ENCODE data around the gene C1orf185.
"Not testable (repeated sequence)": the region's sequence is repeated elsewhere in the genome, so short reads cannot be mapped to it uniquely, and the experiment has no call there.

Gene C1orf185

DNA sequence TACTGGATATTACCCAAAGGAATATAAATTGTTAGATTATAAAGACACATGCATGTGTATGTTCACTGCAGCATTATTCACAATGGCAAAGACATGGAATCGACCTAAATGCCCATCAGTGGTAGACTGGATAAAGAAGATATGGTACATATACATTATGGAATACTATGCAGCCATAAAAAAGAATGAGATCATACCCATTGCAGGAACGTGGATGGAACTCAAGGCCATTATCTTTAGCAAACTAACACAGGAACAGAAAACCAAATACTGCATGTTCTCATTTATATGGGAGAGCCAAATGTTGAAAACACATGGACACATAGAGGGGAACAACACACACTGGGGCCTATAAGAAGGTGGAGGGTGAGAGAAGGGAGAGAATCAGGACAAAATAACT, 35.7 kb downstream of the C1orf185 start:
- DNase-seq (ENCODE audit: low read depth): not testable (repeated sequence)

DNA sequence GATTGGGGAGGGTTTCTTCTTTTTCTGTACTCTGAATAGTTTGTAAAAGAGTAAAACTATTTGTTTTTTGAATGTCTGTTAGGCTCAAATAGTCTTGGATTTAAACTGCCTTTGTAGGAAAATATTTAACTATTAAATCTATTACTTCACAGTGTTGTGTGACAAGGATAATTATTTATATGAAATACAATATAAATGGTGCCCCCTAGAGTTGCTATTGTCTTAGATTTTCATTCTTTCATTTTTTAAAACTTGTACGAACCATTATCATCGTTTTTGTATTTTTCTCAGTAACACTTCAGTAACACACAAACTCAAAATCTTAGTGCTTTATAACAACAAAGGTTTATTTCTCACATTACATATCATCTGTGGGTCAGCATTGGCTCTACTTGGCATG, 37.4 kb downstream of the C1orf185 start:
- DNase-seq (ENCODE audit: low read depth): no peak

DNA sequence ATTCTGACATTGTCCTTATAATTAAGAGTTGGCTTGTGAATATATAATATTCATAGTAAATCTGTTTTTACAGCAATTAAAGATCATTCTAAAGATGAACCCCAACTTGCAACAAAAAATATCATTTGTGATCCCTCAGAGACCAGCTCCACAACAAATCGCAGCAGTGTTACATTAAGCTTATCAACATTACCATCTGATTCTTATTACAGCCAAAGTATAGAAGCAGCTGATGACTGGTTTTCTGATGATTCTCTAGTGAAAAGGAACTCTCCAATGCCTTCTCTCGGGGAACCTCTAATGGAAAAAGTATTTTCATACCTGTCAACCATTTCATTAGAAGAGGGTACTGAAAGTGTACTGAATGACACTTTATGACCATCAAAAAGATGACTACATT, 45.4 kb downstream of the C1orf185 start:
- no peak for DNase-seq (ENCODE audit: low read depth)

DNA sequence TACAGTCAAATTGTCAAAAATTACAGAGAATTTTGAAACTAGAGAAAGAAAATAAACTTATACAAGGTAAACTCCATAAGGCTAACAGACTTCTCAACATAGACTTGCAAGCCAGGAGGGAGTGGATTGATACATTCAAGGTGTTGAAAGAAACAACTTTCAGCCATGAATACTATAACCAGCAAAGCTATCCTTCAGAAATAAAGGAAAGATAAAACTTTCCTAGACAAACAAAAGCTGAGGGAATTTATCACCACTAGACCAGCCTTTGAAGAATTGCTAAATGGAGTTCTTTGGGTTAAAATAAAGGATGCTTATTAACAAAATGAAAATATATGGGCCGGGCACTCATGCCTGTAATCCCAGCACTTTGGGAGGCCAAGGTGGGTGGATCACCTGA, 52.7 kb downstream of the C1orf185 start:
- no peak for DNase-seq (ENCODE audit: low read depth)

DNA sequence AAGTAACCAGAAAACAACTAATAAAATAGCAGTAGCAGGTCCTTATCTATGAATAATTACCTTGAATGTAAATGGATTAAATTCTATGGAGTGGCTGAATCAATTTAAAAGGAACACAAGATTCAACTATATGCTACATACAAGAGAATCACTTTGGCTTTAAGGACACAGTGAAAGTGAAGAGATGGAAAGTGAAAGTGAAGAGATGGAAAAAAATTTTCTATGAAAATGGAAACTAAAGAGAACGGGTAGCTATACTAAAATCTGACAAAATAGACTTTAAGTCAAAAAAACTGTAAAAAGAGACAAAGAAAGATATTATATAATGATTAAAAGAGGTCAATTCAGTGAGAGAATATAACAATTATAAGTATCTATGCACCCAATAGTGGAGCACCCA, 54.7 kb downstream of the C1orf185 start:
- DNase-seq (ENCODE audit: low read depth): no peak

DNA sequence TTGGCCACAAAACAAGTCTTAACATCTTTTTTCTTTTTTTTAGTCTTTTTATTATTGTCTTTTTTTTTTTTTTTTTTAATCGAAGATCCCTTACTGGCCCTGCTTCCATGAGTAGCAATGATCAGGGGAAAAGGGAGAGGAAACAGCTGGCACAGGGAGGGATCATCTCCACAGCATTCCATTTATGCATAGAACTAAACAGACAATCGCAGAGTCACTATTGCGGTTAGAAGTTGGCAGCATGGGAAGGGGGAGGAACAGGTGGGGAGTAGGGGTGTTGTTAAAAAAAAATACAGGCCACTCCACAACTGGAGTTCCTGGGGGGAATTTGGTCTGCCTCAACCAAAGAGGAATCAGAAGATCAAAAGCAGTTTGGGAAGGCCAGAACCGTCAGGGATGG, 55.4 kb downstream of the C1orf185 start:
- DNase-seq (ENCODE audit: low read depth): no peak

DNA sequence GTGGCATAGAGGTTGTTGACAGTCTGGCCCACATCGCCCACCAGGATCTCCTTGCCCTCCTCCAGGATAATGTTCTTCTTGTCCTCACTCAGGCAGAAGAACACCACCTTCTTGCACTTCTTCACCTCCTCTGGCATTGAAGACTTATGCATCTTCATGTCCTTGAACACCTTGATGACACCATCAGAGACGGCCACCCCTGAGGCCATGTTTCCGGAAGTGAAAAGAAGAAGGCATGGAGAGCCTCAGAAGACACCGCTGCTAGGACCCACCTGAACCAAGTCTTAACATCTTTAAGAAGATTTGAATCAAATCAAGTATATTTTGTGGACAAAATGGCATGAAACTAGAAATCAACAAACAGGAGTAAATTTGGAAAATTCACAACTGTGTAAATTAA, 56.2 kb downstream of the C1orf185 start:
- DNase-seq (ENCODE audit: low read depth): no peak

DNA sequence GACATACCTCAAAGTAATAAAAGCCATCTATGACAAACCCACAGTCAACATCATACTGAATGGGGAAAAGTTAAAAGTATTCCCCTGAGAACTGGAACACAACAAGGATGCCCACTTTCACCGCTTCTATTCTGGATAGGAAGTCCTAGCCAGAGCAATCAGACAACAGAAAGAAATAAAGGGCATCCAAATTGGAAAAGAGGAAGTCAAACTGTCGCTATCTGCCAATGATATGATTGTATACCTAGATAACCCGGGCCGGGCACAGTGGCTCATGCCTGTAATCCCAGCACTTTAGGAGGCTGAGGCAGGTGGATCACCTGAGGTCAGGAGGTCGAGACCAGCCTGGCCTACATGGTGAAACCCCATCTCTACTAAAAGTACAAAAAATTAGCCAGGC, 60.5 kb downstream of the C1orf185 start:
- DNase-seq (ENCODE audit: low read depth): not testable (repeated sequence)

DNA sequence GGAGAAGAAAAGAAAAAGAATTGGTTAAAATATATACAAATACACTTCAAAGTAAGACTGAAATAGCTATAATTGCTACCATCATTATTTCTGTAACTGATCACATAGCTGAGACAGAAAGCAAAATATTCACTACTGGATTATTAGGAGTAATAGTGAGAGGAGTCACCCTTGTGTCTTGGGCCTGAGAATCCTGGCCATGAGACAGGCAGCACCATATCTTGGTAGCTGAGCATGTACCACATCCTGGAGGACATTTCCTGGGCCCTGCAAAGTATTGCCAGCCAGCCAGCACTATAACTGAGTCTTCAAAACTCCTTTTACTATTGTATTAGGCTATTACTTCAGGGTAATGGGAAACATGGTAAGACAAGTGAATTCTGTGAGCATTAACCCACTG, 63.5 kb downstream of the C1orf185 start:
- DNase-seq (ENCODE audit: low read depth): no peak

DNA sequence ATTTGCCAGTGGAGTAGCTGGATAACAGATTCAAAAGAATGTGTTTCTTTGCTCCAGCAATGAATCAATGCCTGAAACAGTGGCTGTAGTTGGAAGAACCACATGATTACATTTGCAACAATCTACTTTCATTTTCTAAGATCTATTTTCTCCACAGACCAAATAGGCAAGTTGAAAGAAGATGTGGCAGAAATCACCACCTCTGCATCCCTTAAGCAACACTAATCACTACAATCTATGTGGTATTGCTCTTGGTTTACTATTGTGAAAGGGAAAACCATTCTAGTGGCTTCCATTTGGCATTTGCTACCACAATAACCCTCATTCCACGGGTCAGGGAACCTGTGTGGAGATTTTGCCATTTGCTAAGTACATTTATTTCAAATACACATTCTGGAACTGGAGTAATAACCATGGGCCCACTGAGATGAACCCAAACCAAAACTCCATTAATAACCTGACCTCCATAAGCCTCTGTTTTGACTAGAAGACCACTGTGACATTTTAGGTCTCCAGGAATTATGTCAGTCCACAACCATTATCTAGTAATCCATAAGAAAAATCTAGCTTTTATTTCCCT, 66.3 kb downstream of the C1orf185 start:
- DNase-seq (ENCODE audit: low read depth): no peak

DNA sequence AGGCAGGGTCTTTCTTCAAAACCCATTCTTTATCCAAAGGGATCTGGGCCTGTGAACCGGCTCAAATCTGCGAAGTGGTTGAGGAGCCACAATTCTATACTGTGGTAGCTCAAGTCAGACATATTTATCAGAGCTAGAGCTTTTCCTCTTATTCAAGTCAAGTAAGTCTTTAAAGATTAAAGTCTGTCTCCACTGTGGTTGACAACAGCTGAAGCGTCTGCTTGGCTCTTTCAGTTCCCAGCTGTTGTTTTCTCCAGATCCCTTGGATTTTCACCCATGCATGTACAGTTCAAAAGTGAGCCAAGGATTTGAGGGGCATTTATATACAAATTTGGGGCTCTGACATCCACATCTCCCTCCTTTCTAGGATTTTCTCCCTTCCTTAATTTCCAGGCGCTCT, 66.9 kb downstream of the C1orf185 start:
- DNase-seq (ENCODE audit: low read depth): no peak

DNA sequence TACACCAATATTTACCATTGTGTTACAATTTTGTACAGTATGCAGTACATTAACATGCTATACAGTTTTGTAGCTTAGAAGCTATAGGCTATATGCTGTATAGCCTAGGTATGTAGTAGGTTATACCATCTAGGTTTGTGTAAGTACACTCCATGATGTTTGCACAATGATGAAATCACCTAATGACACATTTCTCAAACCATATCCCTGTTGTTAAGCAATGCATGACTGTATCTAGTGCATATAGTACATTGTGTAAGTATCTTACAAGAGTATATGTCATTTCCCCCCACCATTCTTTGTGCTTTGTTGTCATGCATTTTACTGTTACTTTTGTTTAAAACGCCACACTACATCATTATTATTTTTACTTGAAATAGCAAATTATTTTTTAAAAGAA, 68.3 kb downstream of the C1orf185 start:
- DNase-seq (ENCODE audit: low read depth): no peak

DNA sequence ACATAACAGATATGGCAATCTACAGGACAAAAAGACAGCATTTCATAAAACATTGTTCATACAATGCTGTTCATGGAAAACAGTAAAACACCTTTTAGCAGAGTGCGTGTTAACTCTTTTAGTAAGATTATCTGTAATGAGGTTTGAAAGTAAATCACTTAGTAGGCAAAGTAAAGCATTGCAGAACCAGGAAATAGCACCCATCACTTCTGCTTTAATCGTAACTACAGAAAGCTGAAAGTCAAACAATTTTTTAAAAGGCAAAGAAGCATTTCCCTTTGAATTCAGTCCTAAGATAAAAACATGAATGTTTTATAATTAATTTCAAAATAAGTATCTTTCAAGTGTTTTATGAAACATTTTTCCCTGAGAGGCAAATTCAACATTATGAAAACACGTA, 70.8 kb downstream of the C1orf185 start:
- no peak for DNase-seq (ENCODE audit: low read depth)

DNA sequence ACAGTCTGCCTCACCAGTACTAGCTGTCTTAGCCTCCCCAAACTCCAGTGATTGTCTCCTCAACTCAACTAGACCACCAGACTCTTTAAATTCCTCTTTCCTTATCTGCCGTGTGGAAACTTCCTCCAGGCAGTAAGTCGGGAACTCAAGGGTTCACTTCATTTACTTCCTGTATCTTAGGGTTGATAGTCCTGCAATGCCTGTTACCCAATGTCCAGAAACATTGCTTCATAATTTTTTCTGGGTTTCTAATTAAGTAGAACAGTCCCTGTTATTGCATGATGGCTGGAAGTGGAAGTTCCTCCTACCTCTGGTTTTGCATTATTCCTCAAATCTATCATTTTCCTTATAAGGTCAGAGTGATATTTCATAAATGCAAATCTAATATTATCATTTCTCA, 73.2 kb downstream of the C1orf185 start:
- DNase-seq (ENCODE audit: low read depth): no peak

DNA sequence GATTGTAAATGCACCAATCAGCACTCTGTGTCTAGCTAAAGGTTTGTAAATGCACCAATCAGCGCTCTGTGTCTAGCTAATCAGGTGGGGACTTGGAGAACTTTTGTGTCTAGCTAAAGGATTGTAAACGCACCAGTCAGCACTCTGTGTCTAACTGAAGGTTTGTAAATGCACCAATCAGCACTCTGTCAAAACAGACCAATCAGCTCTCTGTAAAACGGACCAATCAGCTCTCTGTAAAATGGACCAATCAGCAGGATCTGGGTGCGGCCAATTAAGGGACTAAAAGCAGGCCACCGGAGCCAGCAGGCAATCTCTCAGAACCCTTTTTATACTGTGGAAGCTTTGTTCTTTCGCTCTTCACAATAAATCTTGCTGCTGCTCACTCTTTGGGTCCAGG, 76.0 kb downstream of the C1orf185 start:
- DNase-seq (ENCODE audit: low read depth): not testable (repeated sequence)

DNA sequence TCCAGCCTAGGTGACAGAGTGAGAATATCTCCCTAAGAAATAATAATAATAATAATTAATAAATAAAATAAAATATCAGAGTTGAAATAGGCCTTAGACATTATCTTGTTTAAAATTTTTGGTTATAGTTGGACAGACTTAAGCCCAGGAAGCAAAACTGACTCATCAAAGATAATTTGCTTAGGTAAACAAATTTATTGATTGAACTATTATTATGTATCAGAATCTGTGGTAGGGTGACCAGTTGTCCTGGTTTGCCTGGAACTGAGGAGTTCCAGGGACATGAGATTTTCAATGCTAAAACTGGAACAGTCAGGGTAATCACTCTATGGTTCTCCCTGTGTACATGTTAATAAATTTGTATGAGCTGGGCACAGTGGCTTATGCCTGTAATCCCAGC, 86.2 kb downstream of the C1orf185 start:
- DNase-seq (ENCODE audit: low read depth): no peak

DNA sequence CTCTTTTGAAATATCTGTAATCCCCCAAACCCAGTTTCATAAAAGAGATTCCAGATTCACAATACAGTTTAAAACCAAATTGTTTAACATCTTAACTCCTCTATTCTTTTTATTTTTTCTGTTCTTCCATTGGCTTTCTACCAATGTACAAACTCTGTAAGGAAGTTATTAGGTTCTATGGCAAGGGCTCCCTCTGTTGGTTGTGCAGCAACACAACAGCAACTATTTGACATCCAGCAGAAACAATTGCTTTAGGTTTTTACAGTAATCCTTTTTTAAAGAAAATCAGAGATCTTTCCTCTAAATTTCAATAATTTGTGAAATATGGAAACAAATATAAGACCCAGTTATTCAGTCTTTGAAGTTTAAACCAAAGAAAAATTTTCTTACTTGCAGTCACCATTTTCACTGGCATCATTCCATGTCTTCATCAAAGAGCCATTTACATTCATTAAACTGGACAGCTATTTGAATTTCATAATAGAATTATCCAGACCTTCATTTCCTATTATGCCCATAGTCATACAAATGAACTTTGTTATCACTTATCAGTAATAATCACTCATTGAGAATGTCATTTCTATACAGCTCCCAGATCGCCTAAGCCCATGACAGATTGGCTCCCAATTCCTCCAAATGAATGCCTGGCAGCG, 87.5 kb downstream of the C1orf185 start:
- DNase-seq (ENCODE audit: low read depth): no peak

DNA sequence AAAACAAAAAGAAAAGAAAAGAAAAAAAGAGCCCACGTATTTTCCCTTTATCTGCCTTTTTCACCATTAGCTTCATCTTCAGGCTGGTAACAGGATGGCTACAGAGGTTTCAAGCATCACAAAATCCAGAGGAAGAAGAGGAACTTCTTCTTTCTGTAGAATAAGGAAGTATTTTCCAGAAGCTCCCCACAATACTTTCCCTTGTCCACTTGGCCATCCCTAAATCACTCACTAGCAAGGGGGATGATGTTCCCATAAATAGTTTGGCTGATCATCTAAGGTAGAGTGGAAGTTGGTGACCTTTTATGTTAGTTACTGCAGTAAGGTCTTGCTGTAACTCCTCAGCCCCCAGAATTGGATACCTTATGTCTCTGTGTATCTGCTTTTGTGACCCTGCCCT, 88.9 kb downstream of the C1orf185 start:
- no peak for DNase-seq (ENCODE audit: low read depth)

DNA sequence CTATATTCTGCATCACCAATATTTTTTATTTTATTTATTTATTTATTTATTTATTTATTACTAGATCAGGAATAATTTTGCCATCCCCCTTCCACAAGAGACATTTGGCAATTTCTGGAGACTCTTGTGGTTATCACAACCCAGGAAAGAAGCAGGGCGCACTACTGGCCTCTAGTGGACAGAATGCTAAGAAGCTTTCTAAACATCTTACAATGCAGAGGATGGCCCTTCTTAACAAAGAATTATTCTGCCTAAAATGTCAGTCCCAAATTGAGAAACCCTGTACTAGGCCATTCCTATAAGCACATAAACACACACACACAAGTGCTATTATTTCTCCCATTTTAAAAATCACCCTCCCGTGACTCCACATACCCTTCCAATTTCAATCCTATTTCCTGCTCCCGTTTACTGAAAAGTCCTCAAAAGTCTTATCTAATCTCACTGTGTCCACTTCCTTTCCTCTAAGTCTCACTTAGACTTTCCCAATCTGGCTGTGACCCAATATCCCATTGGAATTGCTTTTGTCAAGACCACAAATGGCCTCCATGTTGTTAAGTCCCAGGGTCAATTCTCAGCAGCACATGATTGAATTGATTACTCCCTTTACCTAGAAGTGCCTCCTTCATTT, 90.3 kb downstream of the C1orf185 start:
- DNase-seq (ENCODE audit: low read depth): peak; percentile 1

DNA sequence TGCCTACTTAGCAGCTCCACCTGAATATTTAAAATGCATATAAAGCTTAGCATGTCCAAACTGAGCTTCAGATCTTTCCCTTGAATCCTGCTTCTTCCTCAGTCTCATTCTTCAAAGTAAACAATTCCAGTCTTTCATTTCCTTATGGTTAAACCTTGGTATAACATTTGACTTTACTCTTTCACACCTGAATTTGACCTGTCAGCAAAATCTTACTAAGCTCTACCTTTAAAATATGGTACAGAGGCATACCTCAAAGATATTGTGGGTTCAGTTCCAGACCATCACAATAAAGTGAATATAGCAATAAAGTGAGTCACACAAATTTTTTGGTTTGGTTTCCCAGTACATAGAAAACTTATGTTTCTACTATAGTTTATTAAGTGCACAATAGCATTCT, 91.5 kb downstream of the C1orf185 start:
- no peak for DNase-seq (ENCODE audit: low read depth)
